ENCODE data around the gene RLN3.

Gene RLN3

DNA sequence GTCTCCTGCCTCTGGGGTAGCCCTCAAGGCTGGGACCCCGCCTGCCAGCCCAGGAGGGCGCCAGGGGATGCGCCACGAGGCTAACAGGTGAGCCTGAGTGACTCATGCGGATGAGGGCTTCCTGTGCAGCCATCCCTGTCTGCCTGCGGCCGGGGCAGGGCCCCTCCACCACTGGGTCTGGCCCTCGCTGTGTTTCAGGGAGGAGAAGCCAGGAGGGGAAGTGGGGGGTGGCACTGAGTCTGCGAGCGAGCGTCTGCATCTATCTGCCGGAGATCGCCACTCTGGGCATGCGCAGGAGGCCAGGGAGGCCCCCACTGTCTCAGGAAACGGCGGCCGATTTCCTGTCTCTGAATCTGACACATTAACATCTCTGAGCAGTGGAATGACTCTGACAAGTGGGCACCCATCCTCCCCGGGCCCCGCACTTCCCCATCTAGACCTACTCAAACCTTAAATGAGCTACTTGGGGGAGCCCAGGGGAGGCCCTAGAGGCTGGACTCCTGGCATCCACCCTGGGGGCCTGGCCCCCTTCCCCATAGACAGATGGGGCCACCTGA, 41.5 kb upstream of the RLN3 start:
- peak; percentile 84 for DNase-seq (ENCODE audit: low read depth, low spot score)
- TF ChIP-seq SUZ12 (IDR thresholded peaks at IDR 0.05; ENCODE audit: extremely low read depth, insufficient read depth, insufficient read length) (no peak), ZNF274 (IDR thresholded peaks at IDR 0.05; ENCODE audit: low read depth, low read length) (no peak), YY1 (IDR thresholded peaks at IDR 0.05; ENCODE audit: insufficient read depth, insufficient read length) (no peak)
- H3K9ac ChIP-seq (ENCODE audit: insufficient read length, low read depth) = peak overlapping the region; percentile 81
- peak overlapping the region; percentile 13 for H3K4me3 ChIP-seq (ENCODE audit: insufficient read length, low read depth)
- H3K9me3 ChIP-seq (ENCODE audit: insufficient read depth, low read length) = no peaks in the 10 kb centered on the region
- peaks cover 49% of the 10 kb centered on the region for H3K4me1 ChIP-seq (ENCODE audit: insufficient read depth, insufficient read length)
- peaks cover 22% of the 10 kb centered on the region for H3K36me3 ChIP-seq (ENCODE audit: insufficient read depth, insufficient read length, low read length)
- no peaks in the 10 kb centered on the region for H3K27me3 ChIP-seq (ENCODE audit: insufficient read depth, insufficient read length)

DNA sequence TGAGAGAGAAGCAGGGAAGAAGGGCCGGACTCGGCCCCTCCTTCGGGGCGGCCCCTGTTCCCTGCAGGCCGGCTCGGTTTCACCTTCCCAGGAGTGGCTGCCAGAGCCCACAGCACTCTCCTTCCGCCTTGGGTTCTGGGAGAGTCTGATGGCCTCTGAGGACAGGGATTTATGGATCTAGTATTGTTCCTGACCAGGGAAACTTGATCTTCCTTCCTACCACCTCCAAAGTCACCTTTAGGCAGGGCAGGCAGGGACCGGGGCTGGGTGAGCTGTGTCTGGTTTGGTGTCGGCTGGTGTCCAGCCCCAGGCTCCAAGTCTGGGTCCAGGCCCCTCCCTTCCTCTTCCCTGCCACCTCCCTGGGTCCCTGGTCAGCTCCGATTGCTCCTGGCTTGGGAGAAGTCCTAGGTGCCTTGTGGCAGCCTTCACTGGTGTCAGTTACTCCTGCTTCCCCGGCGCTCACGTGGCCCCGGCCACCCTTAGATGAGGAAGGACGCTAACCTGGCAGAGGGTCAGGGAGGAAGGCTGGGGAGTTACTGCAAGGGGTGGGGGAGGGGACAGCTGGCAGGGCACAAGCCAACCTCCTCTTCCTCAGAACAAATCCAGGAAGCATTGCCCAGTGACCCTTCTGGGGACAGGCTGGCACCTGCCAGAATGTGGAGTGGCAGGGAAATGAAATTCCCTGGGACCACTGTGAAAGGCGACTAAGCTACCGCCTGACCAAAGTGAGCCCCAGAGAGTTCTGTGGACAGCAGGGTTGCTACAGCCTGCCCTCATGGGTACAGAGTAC, 40.7 kb upstream of the RLN3 start:
- Histone ChIP-seq H3K9ac (ENCODE audit: insufficient read length, low read depth) (peak overlapping the region; percentile 81), H3K4me1 (ENCODE audit: insufficient read depth, insufficient read length) (peaks cover 43% of the 10 kb centered on the region), H3K4me3 (ENCODE audit: insufficient read length, low read depth) (peak overlapping the region; percentile 13), H3K27me3 (ENCODE audit: insufficient read depth, insufficient read length) (no peaks in the 10 kb centered on the region), H3K36me3 (ENCODE audit: insufficient read depth, insufficient read length, low read length) (peaks cover 25% of the 10 kb centered on the region), H3K9me3 (ENCODE audit: insufficient read depth, low read length) (no peaks in the 10 kb centered on the region)
- TF ChIP-seq SUZ12 (IDR thresholded peaks at IDR 0.05; ENCODE audit: extremely low read depth, insufficient read depth, insufficient read length) = no peak
- DNase-seq (ENCODE audit: low read depth, low spot score) = no peak

- H3K27me3 ChIP-seq (ENCODE audit: insufficient read depth, insufficient read length) = no peaks in the 10 kb centered on the region
- H3K4me3 ChIP-seq (ENCODE audit: insufficient read length, low read depth) = no peak overlapping the region
- peaks cover 18% of the 10 kb centered on the region for H3K36me3 ChIP-seq (ENCODE audit: insufficient read depth, insufficient read length, low read length)
- no peaks in the 10 kb centered on the region for H3K9me3 ChIP-seq (ENCODE audit: insufficient read depth, low read length)
- peak overlapping the region; percentile 3 for H3K9ac ChIP-seq (ENCODE audit: insufficient read length, low read depth)
- no peak for DNase-seq (ENCODE audit: low read depth, low spot score)
- TF ChIP-seq SUZ12 (IDR thresholded peaks at IDR 0.05; ENCODE audit: extremely low read depth, insufficient read depth, insufficient read length) (no peak), ZNF274 (IDR thresholded peaks at IDR 0.05; ENCODE audit: low read depth, low read length) (no peak), YY1 (IDR thresholded peaks at IDR 0.05; ENCODE audit: insufficient read depth, insufficient read length) (no peak)
- peaks cover 43% of the 10 kb centered on the region for H3K4me1 ChIP-seq (ENCODE audit: insufficient read depth, insufficient read length)
Observed at GRCh38 chr19:13989487-13989886, 38.5 kb upstream of the RLN3 start.

DNA sequence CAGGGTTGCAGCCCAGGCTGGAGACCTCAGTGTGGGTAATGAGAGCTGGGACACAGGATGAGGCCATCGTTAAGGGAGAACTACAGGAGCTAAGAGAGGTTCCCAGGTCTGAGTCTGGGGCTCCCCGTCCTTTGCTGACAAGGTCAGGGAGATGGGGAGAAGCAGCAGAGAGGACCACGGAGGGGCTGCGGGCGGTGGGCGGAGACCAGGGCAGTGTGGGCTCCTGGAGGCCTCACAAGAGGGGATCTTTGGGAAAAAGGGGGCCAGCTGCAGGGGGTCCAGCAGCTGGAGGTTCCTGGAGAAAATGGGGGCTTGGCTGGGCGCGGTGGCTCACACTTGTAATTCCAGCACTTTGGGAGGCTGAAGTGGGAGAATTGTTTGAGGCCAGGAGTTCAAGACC, 37.9 kb upstream of the RLN3 start:
- H3K4me3 ChIP-seq (ENCODE audit: insufficient read length, low read depth) = no peak overlapping the region
- no peaks in the 10 kb centered on the region for H3K9me3 ChIP-seq (ENCODE audit: insufficient read depth, low read length)
- H3K9ac ChIP-seq (ENCODE audit: insufficient read length, low read depth) = peak overlapping the region; percentile 3
- H3K4me1 ChIP-seq (ENCODE audit: insufficient read depth, insufficient read length) = peaks cover 42% of the 10 kb centered on the region
- peaks cover 18% of the 10 kb centered on the region for H3K36me3 ChIP-seq (ENCODE audit: insufficient read depth, insufficient read length, low read length)
- DNase-seq (ENCODE audit: low read depth, low spot score) = no peak
- no peaks in the 10 kb centered on the region for H3K27me3 ChIP-seq (ENCODE audit: insufficient read depth, insufficient read length)
- no peak for TF ChIP-seq SUZ12 (IDR thresholded peaks at IDR 0.05; ENCODE audit: extremely low read depth, insufficient read depth, insufficient read length)
- TF ChIP-seq ZNF274 (IDR thresholded peaks at IDR 0.05; ENCODE audit: low read depth, low read length) = no peak
- TF ChIP-seq YY1 (IDR thresholded peaks at IDR 0.05; ENCODE audit: insufficient read depth, insufficient read length) = no peak

- Histone ChIP-seq H3K4me3 (ENCODE audit: insufficient read length, low read depth) (no peak overlapping the region), H3K4me1 (ENCODE audit: insufficient read depth, insufficient read length) (peaks cover 30% of the 10 kb centered on the region), H3K36me3 (ENCODE audit: insufficient read depth, insufficient read length, low read length) (peaks cover 29% of the 10 kb centered on the region), H3K9ac (ENCODE audit: insufficient read length, low read depth) (no peak overlapping the region), H3K9me3 (ENCODE audit: insufficient read depth, low read length) (no peaks in the 10 kb centered on the region), H3K27me3 (ENCODE audit: insufficient read depth, insufficient read length) (no peaks in the 10 kb centered on the region)
- DNase-seq (ENCODE audit: low read depth, low spot score) = no peak
- TF ChIP-seq YY1 (IDR thresholded peaks at IDR 0.05; ENCODE audit: insufficient read depth, insufficient read length) (no peak), ZNF274 (IDR thresholded peaks at IDR 0.05; ENCODE audit: low read depth, low read length) (no peak), SUZ12 (IDR thresholded peaks at IDR 0.05; ENCODE audit: extremely low read depth, insufficient read depth, insufficient read length) (no peak)
Observed at GRCh38 chr19:13992025-13992424, 35.9 kb upstream of the RLN3 start.

DNA sequence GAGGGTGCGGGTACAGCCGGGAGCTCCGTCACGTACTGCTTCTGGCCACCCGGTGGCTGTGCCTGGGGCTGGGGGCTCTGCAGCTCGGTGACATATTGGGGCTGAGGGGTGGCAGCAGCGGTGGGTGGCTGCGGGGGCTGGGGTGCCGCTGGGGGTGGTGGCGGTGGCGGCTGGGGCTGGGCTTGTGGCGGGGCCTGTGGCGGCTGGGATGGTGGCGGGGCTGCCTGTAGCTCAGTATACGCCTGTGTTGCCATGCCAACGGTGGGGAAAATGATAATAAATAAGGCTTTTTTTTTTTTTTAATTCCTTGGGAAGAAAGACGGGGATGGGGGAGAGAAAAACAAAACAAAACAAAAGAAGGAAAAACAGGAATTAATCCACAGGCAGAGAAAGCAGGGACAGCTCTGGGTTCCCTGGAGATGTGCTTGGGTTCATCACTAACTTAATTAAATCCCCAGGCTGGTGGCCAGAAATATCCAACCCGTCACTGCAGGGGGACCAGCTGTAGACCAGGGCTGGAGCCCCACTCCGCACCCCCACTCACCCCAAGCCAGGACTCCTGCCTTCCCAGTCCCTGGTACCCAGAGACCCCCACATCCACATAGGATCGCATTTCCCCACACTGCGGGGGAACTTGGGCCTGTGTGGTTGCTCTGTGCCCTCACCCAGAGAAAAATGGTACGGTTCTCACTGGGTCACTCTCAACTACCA, 34.2 kb upstream of the RLN3 start:
- Histone ChIP-seq H3K27me3 (ENCODE audit: insufficient read depth, insufficient read length) (no peaks in the 10 kb centered on the region), H3K36me3 (ENCODE audit: insufficient read depth, insufficient read length, low read length) (peaks cover 40% of the 10 kb centered on the region), H3K9me3 (ENCODE audit: insufficient read depth, low read length) (peaks cover 8% of the 10 kb centered on the region), H3K4me3 (ENCODE audit: insufficient read length, low read depth) (no peak overlapping the region), H3K4me1 (ENCODE audit: insufficient read depth, insufficient read length) (peaks cover 31% of the 10 kb centered on the region), H3K9ac (ENCODE audit: insufficient read length, low read depth) (no peak overlapping the region)
- DNase-seq (ENCODE audit: low read depth, low spot score) = no peak
- TF ChIP-seq SUZ12 (IDR thresholded peaks at IDR 0.05; ENCODE audit: extremely low read depth, insufficient read depth, insufficient read length) (no peak), ZNF274 (IDR thresholded peaks at IDR 0.05; ENCODE audit: low read depth, low read length) (no peak), YY1 (IDR thresholded peaks at IDR 0.05; ENCODE audit: insufficient read depth, insufficient read length) (no peak)
